Stimulated activated naive B cell treated with anti-CD40 and anti-IgM and Interleukin-4, amounts not matched to agents 10 μg/mL and 1 μg/mL and 100 μg/mL, for 72 hours (primary cell): ENCODE measurements around the gene SMNDC1.
A peak's percentile ranks its signal among the peaks of the same experiment; 100 is the strongest.
"Not testable (repeated sequence)": the region's sequence is repeated elsewhere in the genome, so short reads cannot be mapped to it uniquely, and the experiment has no call there.

ENCODE experiments used
- ATAC-seq, 2 donors: fragments of 150-1000 bp; cut with Tn5 transposase; replicated peaks; 2 replicates each; pipeline ENCODE4 v1.10.0; 2021; ENCODE audit warnings: moderate library complexity in 1 of 2
- DNase-seq: peaks from one replicate; pipeline ENCODE4 v3.0.0; 2021
- H3K27ac Mint-ChIP-seq: one replicate; pipeline ENCODE4 v1.8.0; 2022; ENCODE audit warnings: mild to moderate bottlenecking, mixed read lengths
- H3K27me3 Mint-ChIP-seq, 2 donors: one replicate each; pipeline ENCODE4 v1.8.0; 2022; ENCODE audit warnings: mixed read lengths in 2 of 2
- H3K36me3 Mint-ChIP-seq, 2 donors: one replicate each; pipeline ENCODE4 v1.8.0; 2022; ENCODE audit warnings: mixed read lengths in 2 of 2, mild to moderate bottlenecking in 1 of 2
- H3K4me1 Mint-ChIP-seq, 2 donors: one replicate each; pipeline ENCODE4 v1.8.0; 2022; ENCODE audit warnings: mixed read lengths in 2 of 2, mild to moderate bottlenecking in 1 of 2
- H3K4me3 Mint-ChIP-seq, 2 donors: one replicate each; pipeline ENCODE4 v1.8.0; 2022; ENCODE audit warnings: mild to moderate bottlenecking in 2 of 2, mixed read lengths in 2 of 2, moderate library complexity in 1 of 2
- H3K9me3 Mint-ChIP-seq, 2 donors: one replicate each; pipeline ENCODE4 v1.8.0; 2022; ENCODE audit warnings: mixed read lengths in 2 of 2, mild to moderate bottlenecking in 1 of 2

SMNDC1 gene

GRCh38 chr10:110268442-110268841 lies 36.3 kb downstream of the SMNDC1 start:
- H3K36me3 Mint-ChIP-seq = peaks cover 0 to 3% of the 10 kb centered on the region in 2 donors
- H3K27ac Mint-ChIP-seq = no peak overlapping the region
- DNase-seq (no peak), ATAC-seq (peak; percentile 44 to 58)
- H3K4me1 Mint-ChIP-seq = peaks cover 14 to 25% of the 10 kb centered on the region in 2 donors
- H3K9me3 Mint-ChIP-seq = no peaks in the 10 kb centered on the region
- H3K27me3 Mint-ChIP-seq = no peaks in the 10 kb centered on the region
- H3K4me3 Mint-ChIP-seq = no peak overlapping the region

GRCh38 chr10:110267276-110267675 lies 37.4 kb downstream of the SMNDC1 start:
- DNase-seq (no peak), ATAC-seq (no peak)
- peaks cover 0 to 3% of the 10 kb centered on the region in 2 donors for H3K36me3 Mint-ChIP-seq
- H3K27me3 Mint-ChIP-seq = no peaks in the 10 kb centered on the region
- no peak overlapping the region for H3K27ac Mint-ChIP-seq
- H3K4me3 Mint-ChIP-seq = no peak overlapping the region
- peaks cover 12 to 21% of the 10 kb centered on the region in 2 donors for H3K4me1 Mint-ChIP-seq
- H3K9me3 Mint-ChIP-seq = no peaks in the 10 kb centered on the region

- Mint-ChIP-seq H3K27me3 (no peaks in the 10 kb centered on the region), H3K4me1 (peaks cover 12 to 30% of the 10 kb centered on the region in 2 donors), H3K27ac (no peak overlapping the region), H3K4me3 (no peak overlapping the region), H3K9me3 (no peaks in the 10 kb centered on the region), H3K36me3 (peaks cover 0 to 3% of the 10 kb centered on the region in 2 donors)
- DNase-seq = no peak
- no peak for ATAC-seq
These were observed 39.0 kb downstream of the SMNDC1 start for GRCh38 chr10:110265573-110266193.

- H3K4me1 Mint-ChIP-seq = peaks cover 0 to 12% of the 10 kb centered on the region in 2 donors
These were observed 41.6 kb downstream of the SMNDC1 start for GRCh38 chr10:110263164-110263563.

GRCh38 chr10:110260746-110261477 lies 43.8 kb downstream of the SMNDC1 start:
- ATAC-seq (peak; percentile 90 to 93), DNase-seq (no peak)
- H3K9me3 Mint-ChIP-seq = peaks cover 0 to under 1% of the 10 kb centered on the region in 2 donors
- peaks cover 0 to 8% of the 10 kb centered on the region in 2 donors for H3K4me1 Mint-ChIP-seq
- H3K27me3 Mint-ChIP-seq = no peaks in the 10 kb centered on the region
- H3K4me3 Mint-ChIP-seq = no peak overlapping the region
- H3K36me3 Mint-ChIP-seq = peaks cover 3 to 5% of the 10 kb centered on the region in 2 donors
- no peak overlapping the region for H3K27ac Mint-ChIP-seq

More at GRCh38 chr10:110263164-110263563, 41.6 kb downstream of the SMNDC1 start:
- ATAC-seq (no peak), DNase-seq (no peak)
- Mint-ChIP-seq H3K36me3 (peaks cover 0 to 3% of the 10 kb centered on the region in 2 donors), H3K4me3 (no peak overlapping the region), H3K27ac (no peak overlapping the region), H3K27me3 (no peaks in the 10 kb centered on the region), H3K9me3 (no peaks in the 10 kb centered on the region)

- H3K27me3 Mint-ChIP-seq = no peaks in the 10 kb centered on the region
- ATAC-seq (no peak), DNase-seq (no peak)
- H3K4me1 Mint-ChIP-seq = peaks cover 3 to 13% of the 10 kb centered on the region in 2 donors
- H3K9me3 Mint-ChIP-seq = peaks cover 0 to 2% of the 10 kb centered on the region in 2 donors
- H3K4me3 Mint-ChIP-seq = no peak overlapping the region
- no peak overlapping the region for H3K27ac Mint-ChIP-seq
- H3K36me3 Mint-ChIP-seq = peaks cover 12 to 14% of the 10 kb centered on the region in 2 donors
These were observed 45.4 kb downstream of the SMNDC1 start for GRCh38 chr10:110259317-110259716.

GRCh38 chr10:110258542-110258941 lies 46.2 kb downstream of the SMNDC1 start:
- H3K36me3 Mint-ChIP-seq = peaks cover 9 to 14% of the 10 kb centered on the region in 2 donors
- DNase-seq (no peak), ATAC-seq (no peak)
- H3K4me3 Mint-ChIP-seq = no peak overlapping the region
- H3K9me3 Mint-ChIP-seq = peaks cover 0 to 2% of the 10 kb centered on the region in 2 donors
- H3K4me1 Mint-ChIP-seq = peaks cover 3 to 16% of the 10 kb centered on the region in 2 donors
- H3K27ac Mint-ChIP-seq = no peak overlapping the region
- H3K27me3 Mint-ChIP-seq = no peaks in the 10 kb centered on the region

GRCh38 chr10:110254467-110254866 lies 50.3 kb downstream of the SMNDC1 start:
- DNase-seq (no peak), ATAC-seq (no peak)
- Mint-ChIP-seq H3K9me3 (peaks cover 0 to 2% of the 10 kb centered on the region in 2 donors), H3K4me1 (peaks cover 12 to 24% of the 10 kb centered on the region in 2 donors), H3K27ac (no peak overlapping the region), H3K27me3 (no peaks in the 10 kb centered on the region), H3K36me3 (peaks cover 9 to 14% of the 10 kb centered on the region in 2 donors), H3K4me3 (peak overlapping the region in 1 of 2 donors; percentile 37)

- Mint-ChIP-seq H3K4me3 (no peak overlapping the region), H3K4me1 (peaks cover 12 to 24% of the 10 kb centered on the region in 2 donors), H3K27me3 (no peaks in the 10 kb centered on the region), H3K36me3 (peaks cover 15 to 18% of the 10 kb centered on the region in 2 donors), H3K27ac (no peak overlapping the region), H3K9me3 (peaks cover 0 to 2% of the 10 kb centered on the region in 2 donors)
- ATAC-seq (no peak), DNase-seq (no peak)
These were observed 52.6 kb downstream of the SMNDC1 start for GRCh38 chr10:110252151-110252550.

GRCh38 chr10:110251392-110251791 lies 53.3 kb downstream of the SMNDC1 start:
- peak overlapping the region; percentile 26 for H3K27ac Mint-ChIP-seq
- ATAC-seq = peak; percentile 82 to 86

GRCh38 chr10:110249489-110249888 lies 55.2 kb downstream of the SMNDC1 start:
- H3K9me3 Mint-ChIP-seq, H3K4me3 Mint-ChIP-seq, H3K27ac Mint-ChIP-seq, H3K27me3 Mint-ChIP-seq, DNase-seq: not testable (repeated sequence)
- peaks cover 15 to 26% of the 10 kb centered on the region in 2 donors for H3K36me3 Mint-ChIP-seq
- ATAC-seq = peak; percentile 60 to 69
- H3K4me1 Mint-ChIP-seq = peaks cover 10 to 21% of the 10 kb centered on the region in 2 donors

More at GRCh38 chr10:110251392-110251791, 53.3 kb downstream of the SMNDC1 start:
- H3K4me1 Mint-ChIP-seq = peaks cover 12 to 24% of the 10 kb centered on the region in 2 donors
- H3K36me3 Mint-ChIP-seq = peaks cover 17 to 22% of the 10 kb centered on the region in 2 donors
- peak overlapping the region in 1 of 2 donors; percentile 5 for H3K4me3 Mint-ChIP-seq
- not testable (repeated sequence) for H3K9me3 Mint-ChIP-seq, H3K27me3 Mint-ChIP-seq, DNase-seq

- DNase-seq, ATAC-seq, H3K27me3 Mint-ChIP-seq, H3K27ac Mint-ChIP-seq, H3K9me3 Mint-ChIP-seq, H3K4me3 Mint-ChIP-seq: not testable (repeated sequence)
- H3K4me1 Mint-ChIP-seq = peaks cover 10 to 16% of the 10 kb centered on the region in 2 donors
- H3K36me3 Mint-ChIP-seq = peaks cover 14 to 24% of the 10 kb centered on the region in 2 donors
These were observed 56.9 kb downstream of the SMNDC1 start for GRCh38 chr10:110247833-110248232.

- Mint-ChIP-seq H3K27me3 (no peaks in the 10 kb centered on the region), H3K4me1 (peaks cover 10 to 11% of the 10 kb centered on the region in 2 donors), H3K4me3 (no peak overlapping the region), H3K9me3 (no peaks in the 10 kb centered on the region), H3K27ac (no peak overlapping the region), H3K36me3 (peaks cover 16 to 35% of the 10 kb centered on the region in 2 donors)
- ATAC-seq (no peak), DNase-seq (no peak)
These were observed 60.2 kb downstream of the SMNDC1 start for GRCh38 chr10:110244550-110244949.

GRCh38 chr10:110242511-110242910 lies 62.2 kb downstream of the SMNDC1 start:
- no peak overlapping the region for H3K4me3 Mint-ChIP-seq
- H3K9me3 Mint-ChIP-seq = peaks cover 0 to 2% of the 10 kb centered on the region in 2 donors

More at GRCh38 chr10:110242511-110242910, 62.2 kb downstream of the SMNDC1 start:
- Mint-ChIP-seq H3K27ac (no peak overlapping the region), H3K4me1 (peaks cover 11 to 15% of the 10 kb centered on the region in 2 donors), H3K36me3 (peaks cover 18 to 41% of the 10 kb centered on the region in 2 donors), H3K27me3 (no peaks in the 10 kb centered on the region)
- ATAC-seq = no peak
- no peak for DNase-seq
